Panc1 (cell line): ENCODE measurements around the gene ZNF516. TPM values are rescaled to one million over a fixed set of nuclear protein-coding genes. Genes with fewer than 3 reads are reported as not detected.

Source experiments
- ATAC-seq: fragments of 200-7000 bp; cut with Tn5 transposase; 2 replicates; pipeline ENCODE4 v1.9.1; 2020; ENCODE audit warnings: mild to moderate bottlenecking, moderate library complexity
- BruUV-seq: library from RNA; stranded (reverse); fragments of 400-500 nt; replicated peaks from 2 replicates; lab custom pipeline; 2021; lab: Mats Ljungman, UMichigan
- CTCF ChIA-PET: fragments of 300-600 bp; sonication (Branson Sonifier 250); formaldehyde crosslinking; loops from one replicate; lab custom pipeline; 2022; ENCODE audit warnings: antibody characterized with exemption; lab: Charles Lee
- POLR2A ChIA-PET: fragments of 300-600 bp; sonication (Branson Sonifier 250); formaldehyde crosslinking; loops from one replicate; lab custom pipeline; 2022; ENCODE audit warnings: antibody characterized with exemption; lab: Charles Lee
- DNase-seq: peaks from one replicate; pipeline ENCODE4 v3.0.0-alpha.2; 2010; ENCODE audit warnings: low read depth, low spot score
- H3K27ac ChIP-seq: 2 replicates; pipeline ENCODE4 v1.5.1; 2011; ENCODE audit warnings: mild to moderate bottlenecking, low read length, inconsistent platforms
- H3K27me3 ChIP-seq: fragments of 200-500 bp; sonication (Bioruptor generic); 2 replicates; pipeline ENCODE4 v1.6.0; 2014; ENCODE audit warnings: low read length, inconsistent platforms; ENCODE audit not compliant: control insufficient read depth, insufficient read depth
- H3K36me3 ChIP-seq: fragments of 200-500 bp; sonication (Bioruptor generic); 2 replicates; pipeline ENCODE4 v1.5.1; 2014; ENCODE audit warnings: inconsistent platforms, mild to moderate bottlenecking, low read length, moderate library complexity; ENCODE audit not compliant: control insufficient read depth, insufficient read depth
- H3K4me1 ChIP-seq: 2 replicates; pipeline ENCODE4 v1.5.1; 2011; ENCODE audit warnings: inconsistent platforms, mild to moderate bottlenecking, low read length, moderate library complexity; ENCODE audit not compliant: control insufficient read depth, insufficient read depth
- H3K4me3 ChIP-seq, 2 experiments: 2 replicates each; pipeline ENCODE4 v1.5.1; 2011 to 2012; ENCODE audit warnings: low read depth in 2 of 2, low read length in 2 of 2, mild to moderate bottlenecking in 2 of 2, inconsistent platforms in 1 of 2, moderate library complexity in 1 of 2
- H3K9me3 ChIP-seq: fragments of 200-500 bp; sonication (Bioruptor generic); 2 replicates; pipeline ENCODE4 v1.5.1; 2014; ENCODE audit warnings: low read depth, mild to moderate bottlenecking, inconsistent platforms, low read length, moderate library complexity; ENCODE audit not compliant: control insufficient read depth, insufficient read depth
- CTCF ChIP-seq: fragments of 450-650 bp; IDR thresholded peaks from 2 replicates; pipeline ENCODE4 v1.5.1; 2017; ENCODE audit warnings: mild to moderate bottlenecking
- POLR2AphosphoS5 ChIP-seq: IDR thresholded peaks from 2 replicates; pipeline ENCODE4 v1.6.1; 2012; ENCODE audit warnings: mild to moderate bottlenecking, low read depth, low read length, moderate library complexity
- SIN3A ChIP-seq: IDR thresholded peaks from 2 replicates; pipeline ENCODE4 v1.6.1; 2012; ENCODE audit warnings: low read depth, mild to moderate bottlenecking, low read length, moderate library complexity, borderline replicate concordance; ENCODE audit not compliant: insufficient read depth
- TCF7L2 ChIP-seq: IDR thresholded peaks from 2 replicates; pipeline ENCODE4 v1.6.1; 2011; ENCODE audit warnings: mild to moderate bottlenecking, low read depth, low read length, inconsistent platforms
- in situ Hi-C: cut with HindIII; loops from 2 replicates; pipeline ENCODE4 v1.10.0; 2016; ENCODE audit warnings: low sequenced_read_pairs, low pct_unique_long_range_greater_than_20kb
- intact Hi-C: fragments of 100-400 bp; cut with micrococcal nuclease; formaldehyde crosslinking; loops from one replicate; pipeline ENCODE4 v1.10.0; 2022; ENCODE audit not compliant: unreplicated experiment
- total RNA-seq: library from RNA; stranded (reverse); gene quantifications from one replicate; pipeline ENCODE4 v1.2.1, GENCODE V29; 2021; ENCODE audit not compliant: unreplicated experiment
- TF ChIP-seq, protein P1 (sequence below), 2 experiments: IDR thresholded peaks; 2 replicates each; pipeline ENCODE4 v1.6.1; 2011 to 2012; ENCODE audit warnings: low read depth in 2 of 2, control low read depth in 1 of 2, low read length in 1 of 2, mild to moderate bottlenecking in 1 of 2, moderate library complexity in 1 of 2; ENCODE audit not compliant: insufficient read depth in 1 of 2

Gene ZNF516
- total RNA-seq, 1 experiment from 2014 or later: 28.6 TPM

DNA sequence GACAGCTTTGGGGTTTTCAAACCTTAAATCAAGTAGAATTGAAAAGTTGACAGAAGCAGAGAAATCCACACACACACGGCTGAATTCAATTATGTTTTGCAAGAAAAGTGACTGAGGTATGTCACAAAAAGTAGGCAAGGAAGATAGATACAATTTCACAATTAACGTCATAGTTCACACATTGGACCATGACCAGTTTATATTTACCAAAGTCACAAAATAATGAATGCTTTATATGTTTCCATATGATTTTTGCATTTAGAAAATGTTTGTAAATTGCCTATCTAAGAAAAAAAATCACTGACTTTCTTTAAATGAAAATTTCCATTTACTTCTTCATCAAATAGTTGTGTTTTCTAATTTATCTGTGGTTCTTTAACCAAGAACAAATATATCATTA lies 29.4 kb upstream of the ZNF516 start:
- H3K4me1 ChIP-seq: no peaks in the 10 kb centered on the region; the same call in none of the 2 replicates
- ChIA-PET POLR2A (no interaction called here), CTCF (no interaction called here)
- intact Hi-C loops (no loop called here), in situ Hi-C loops (no loop called here)
- H3K36me3 ChIP-seq: no peaks in the 10 kb centered on the region
- no TSS peak for BruUV-seq
- TF ChIP-seq SIN3A (no peak), TCF7L2 (no peak), CTCF (no peak), POLR2AphosphoS5 (no peak)
- TF ChIP-seq, protein P1, sequence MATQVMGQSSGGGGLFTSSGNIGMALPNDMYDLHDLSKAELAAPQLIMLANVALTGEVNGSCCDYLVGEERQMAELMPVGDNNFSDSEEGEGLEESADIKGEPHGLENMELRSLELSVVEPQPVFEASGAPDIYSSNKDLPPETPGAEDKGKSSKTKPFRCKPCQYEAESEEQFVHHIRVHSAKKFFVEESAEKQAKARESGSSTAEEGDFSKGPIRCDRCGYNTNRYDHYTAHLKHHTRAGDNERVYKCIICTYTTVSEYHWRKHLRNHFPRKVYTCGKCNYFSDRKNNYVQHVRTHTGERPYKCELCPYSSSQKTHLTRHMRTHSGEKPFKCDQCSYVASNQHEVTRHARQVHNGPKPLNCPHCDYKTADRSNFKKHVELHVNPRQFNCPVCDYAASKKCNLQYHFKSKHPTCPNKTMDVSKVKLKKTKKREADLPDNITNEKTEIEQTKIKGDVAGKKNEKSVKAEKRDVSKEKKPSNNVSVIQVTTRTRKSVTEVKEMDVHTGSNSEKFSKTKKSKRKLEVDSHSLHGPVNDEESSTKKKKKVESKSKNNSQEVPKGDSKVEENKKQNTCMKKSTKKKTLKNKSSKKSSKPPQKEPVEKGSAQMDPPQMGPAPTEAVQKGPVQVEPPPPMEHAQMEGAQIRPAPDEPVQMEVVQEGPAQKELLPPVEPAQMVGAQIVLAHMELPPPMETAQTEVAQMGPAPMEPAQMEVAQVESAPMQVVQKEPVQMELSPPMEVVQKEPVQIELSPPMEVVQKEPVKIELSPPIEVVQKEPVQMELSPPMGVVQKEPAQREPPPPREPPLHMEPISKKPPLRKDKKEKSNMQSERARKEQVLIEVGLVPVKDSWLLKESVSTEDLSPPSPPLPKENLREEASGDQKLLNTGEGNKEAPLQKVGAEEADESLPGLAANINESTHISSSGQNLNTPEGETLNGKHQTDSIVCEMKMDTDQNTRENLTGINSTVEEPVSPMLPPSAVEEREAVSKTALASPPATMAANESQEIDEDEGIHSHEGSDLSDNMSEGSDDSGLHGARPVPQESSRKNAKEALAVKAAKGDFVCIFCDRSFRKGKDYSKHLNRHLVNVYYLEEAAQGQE (IDR thresholded peaks at IDR 0.05; ENCODE audit: insufficient read depth in 1 of 2, low read depth in 2 of 2, low read length in 1 of 2): no peak
- peaks cover 49% of the 10 kb centered on the region for H3K27me3 ChIP-seq
- ATAC-seq (no peak), DNase-seq (no peak)
- no peaks in the 10 kb centered on the region for H3K9me3 ChIP-seq
- no peak overlapping the region for H3K4me3 ChIP-seq
- H3K27ac ChIP-seq: no peak overlapping the region

DNA sequence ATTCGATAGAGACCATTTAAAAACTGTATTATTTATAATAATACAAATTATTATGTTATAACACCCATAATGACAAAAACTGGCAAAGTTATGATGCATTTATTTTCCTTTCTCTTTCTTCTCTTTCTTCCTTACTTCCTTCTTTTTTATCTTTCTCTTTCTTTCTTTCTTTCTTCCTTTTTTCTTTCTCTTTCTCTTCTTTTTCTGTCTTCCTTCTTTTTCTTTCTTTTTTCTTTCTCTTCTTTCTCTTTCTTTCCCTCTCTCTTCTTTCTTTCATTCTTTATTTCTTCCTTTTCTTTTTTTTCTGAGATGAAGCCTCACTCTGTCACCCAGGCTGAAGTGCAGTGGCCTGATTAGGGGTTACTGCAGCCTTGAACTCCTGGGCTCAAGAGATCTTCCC lies 27.5 kb upstream of the ZNF516 start:
- TF ChIP-seq TCF7L2: no peak
- no peak for TF ChIP-seq POLR2AphosphoS5
- TF ChIP-seq, protein P1 (IDR thresholded peaks at IDR 0.05; ENCODE audit: insufficient read depth in 1 of 2, low read depth in 2 of 2, low read length in 1 of 2): no peak
- no peak for TF ChIP-seq CTCF
- TF ChIP-seq SIN3A: no peak
- Histone ChIP-seq H3K4me1 (no peaks in the 10 kb centered on the region; the same call in 1 of the 2 replicates), H3K4me3 (no peak overlapping the region), H3K27me3 (peaks cover 45% of the 10 kb centered on the region), H3K9me3 (no peaks in the 10 kb centered on the region), H3K36me3 (no peaks in the 10 kb centered on the region), H3K27ac (no peak overlapping the region)
- no peak for DNase-seq
- BruUV-seq: no TSS peak
- intact Hi-C loops (no loop called here), in situ Hi-C loops (no loop called here)
- ChIA-PET POLR2A (no interaction called here), CTCF (no interaction called here)
- no peak for ATAC-seq
